ENCODE data around the gene FGF11.

- no peak for TF ChIP-seq CTCF (IDR thresholded peaks at IDR 0.05; ENCODE audit: extremely low read depth in 1 of 2, insufficient read depth in 1 of 2, low read depth in 1 of 2, low read length in 2 of 2)
- TF ChIP-seq POLR2AphosphoS5 (IDR thresholded peaks at IDR 0.05; ENCODE audit: insufficient read depth, low read depth, low read length) = no peak
- TF ChIP-seq MAX (IDR thresholded peaks at IDR 0.05; ENCODE audit: insufficient read depth, insufficient read length) = no peak
- TF ChIP-seq JUN (IDR thresholded peaks at IDR 0.05; ENCODE audit: borderline replicate concordance, insufficient read depth, insufficient read length, low read depth) = no peak
- no peak for TF ChIP-seq POLR2A (IDR thresholded peaks at IDR 0.05; ENCODE audit: low read depth, low read length)
- TF ChIP-seq EZH2 (IDR thresholded peaks at IDR 0.05; ENCODE audit: borderline replicate concordance, low read depth, low read length, severe bottlenecking) = no peak
- no peak for TF ChIP-seq GATA2 (IDR thresholded peaks at IDR 0.05; ENCODE audit: insufficient read depth, insufficient read length, low read depth, low read length)
- no peak for TF ChIP-seq FOS (IDR thresholded peaks at IDR 0.05; ENCODE audit: borderline replicate concordance, insufficient read depth, low read length)
- no peak for TF ChIP-seq MYC (IDR thresholded peaks at IDR 0.05; ENCODE audit: low read depth, low read length)
Measured at GRCh38 chr17:7392696-7393612, 46.4 kb upstream of the FGF11 start.
